ENCODE measurements around the gene METTL2A. TPM values are rescaled to one million over a fixed set of nuclear protein-coding genes. Genes with fewer than 3 reads are reported as not detected.
"Not testable (repeated sequence)": the region's sequence is repeated elsewhere in the genome, so short reads cannot be mapped to it uniquely, and the experiment has no call there.

Gene METTL2A
- total RNA-seq, result 10 to 100 TPM; 16.6 to 16.7 TPM

GRCh38 chr17:62423647-62424461, at the start of gene METTL2A:
Gene METTL2A (plus strand): TSS chr17:62423897. CDS start chr17:62423903, 6 bp downstream.
- ChIA-PET CTCF (interaction anchor here (2.8 kb wide), 1 partner anchor 59 kb away, joined by 15 read pairs; no protein-coding TSS in a partner anchor), POLR2A (interaction anchor here (1.0 kb wide), 1 partner anchor 561 kb away, joined by 3 read pairs; no protein-coding TSS in a partner anchor)
- Mint-ChIP-seq H3K36me3 (ENCODE audit: low read depth) (peaks cover 14% of the 10 kb centered on the region), H3K4me3 (peak within 1 kb of the TSS; percentile 94), H3K4me1 (peaks cover 29% of the 10 kb centered on the region), H3K27ac (peak within 1 kb of the TSS; percentile 92)
- H3K27me3 Mint-ChIP-seq, H3K9me3 Mint-ChIP-seq: not testable (repeated sequence)
- peak; percentile 92 for DNase-seq

GRCh38 chr17:62380253-62380652, 43.4 kb upstream of the METTL2A start, which contains the start of gene EFCAB3:
Gene EFCAB3 (plus strand): TSS chr17:62380553. CDS start chr17:62382980, 2,427 bp downstream.
- Mint-ChIP-seq H3K27ac (no peak within 1 kb of the TSS), H3K36me3 (ENCODE audit: low read depth) (no peaks in the 10 kb centered on the region), H3K4me3 (no peak within 1 kb of the TSS), H3K9me3 (no peaks in the 10 kb centered on the region), H3K4me1 (no peaks in the 10 kb centered on the region), H3K27me3 (peaks cover 28% of the 10 kb centered on the region)
- no peak for DNase-seq
- CTCF ChIA-PET, result interaction anchor here (0.9 kb wide), 1 partner anchor 41 kb away, joined by 3 read pairs; no protein-coding TSS in a partner anchor
- POLR2A ChIA-PET, result no interaction called here

GRCh38 chr17:62381561-62381960, 42.1 kb upstream of the METTL2A start:
- ChIA-PET CTCF (no interaction called here), POLR2A (no interaction called here)
- Mint-ChIP-seq H3K27ac (no peak overlapping the region), H3K4me1 (no peaks in the 10 kb centered on the region), H3K9me3 (no peaks in the 10 kb centered on the region), H3K36me3 (ENCODE audit: low read depth) (no peaks in the 10 kb centered on the region), H3K27me3 (peaks cover 28% of the 10 kb centered on the region), H3K4me3 (no peak overlapping the region)
- no peak for DNase-seq

- no peaks in the 10 kb centered on the region for H3K4me1 Mint-ChIP-seq
Measured at GRCh38 chr17:62388856-62389255, 34.8 kb upstream of the METTL2A start.

GRCh38 chr17:62392908-62393307, 30.8 kb upstream of the METTL2A start:
- no peak overlapping the region for H3K4me3 Mint-ChIP-seq
- no peaks in the 10 kb centered on the region for H3K4me1 Mint-ChIP-seq
- no peaks in the 10 kb centered on the region for H3K9me3 Mint-ChIP-seq
- POLR2A ChIA-PET, result no interaction called here
- no peaks in the 10 kb centered on the region for H3K36me3 Mint-ChIP-seq (ENCODE audit: low read depth)
- CTCF ChIA-PET, result no interaction called here
- no peak overlapping the region for H3K27ac Mint-ChIP-seq
- DNase-seq, result no peak
- H3K27me3 Mint-ChIP-seq, result peaks cover 18% of the 10 kb centered on the region

More at GRCh38 chr17:62388856-62389255, 34.8 kb upstream of the METTL2A start:
- DNase-seq, result no peak
- no peaks in the 10 kb centered on the region for H3K36me3 Mint-ChIP-seq (ENCODE audit: low read depth)
- POLR2A ChIA-PET, result no interaction called here
- H3K9me3 Mint-ChIP-seq, result no peaks in the 10 kb centered on the region
- CTCF ChIA-PET, result no interaction called here
- no peak overlapping the region for H3K27ac Mint-ChIP-seq
- H3K4me3 Mint-ChIP-seq, result no peak overlapping the region
- peaks cover 16% of the 10 kb centered on the region for H3K27me3 Mint-ChIP-seq

GRCh38 chr17:62398891-62399290, 24.8 kb upstream of the METTL2A start:
- Mint-ChIP-seq H3K36me3 (ENCODE audit: low read depth) (no peaks in the 10 kb centered on the region), H3K27ac (no peak overlapping the region), H3K27me3 (peaks cover 26% of the 10 kb centered on the region), H3K4me1 (no peaks in the 10 kb centered on the region), H3K4me3 (no peak overlapping the region), H3K9me3 (no peaks in the 10 kb centered on the region)
- no peak for DNase-seq
- POLR2A ChIA-PET, result no interaction called here
- CTCF ChIA-PET, result interaction anchor here (0.6 kb wide), 1 partner anchor 230 kb away, joined by 3 read pairs; no protein-coding TSS in a partner anchor

- Mint-ChIP-seq H3K27me3 (peaks cover 25% of the 10 kb centered on the region), H3K4me1 (no peaks in the 10 kb centered on the region), H3K36me3 (ENCODE audit: low read depth) (no peaks in the 10 kb centered on the region), H3K27ac (no peak overlapping the region), H3K4me3 (no peak overlapping the region), H3K9me3 (no peaks in the 10 kb centered on the region)
- no peak for DNase-seq
- CTCF ChIA-PET, result no interaction called here
- POLR2A ChIA-PET, result no interaction called here
Measured at GRCh38 chr17:62405451-62405850, 18.2 kb upstream of the METTL2A start.

GRCh38 chr17:62413090-62413489, 10.6 kb upstream of the METTL2A start:
- peaks cover 26% of the 10 kb centered on the region for H3K27me3 Mint-ChIP-seq
- H3K36me3 Mint-ChIP-seq (ENCODE audit: low read depth); H3K9me3 Mint-ChIP-seq; POLR2A ChIA-PET; DNase-seq; H3K4me1 Mint-ChIP-seq; H3K4me3 Mint-ChIP-seq; H3K27ac Mint-ChIP-seq: not testable (repeated sequence)
- CTCF ChIA-PET, result interaction anchor here (0.7 kb wide), 1 partner anchor 153 kb away, joined by 3 read pairs; no protein-coding TSS in a partner anchor

GRCh38 chr17:62426214-62426613, 2.5 kb downstream of the METTL2A start:
- Mint-ChIP-seq H3K4me1 (peaks cover 29% of the 10 kb centered on the region), H3K36me3 (ENCODE audit: low read depth) (peaks cover 22% of the 10 kb centered on the region)
- POLR2A ChIA-PET, H3K27ac Mint-ChIP-seq, H3K27me3 Mint-ChIP-seq, H3K4me3 Mint-ChIP-seq, CTCF ChIA-PET, DNase-seq, H3K9me3 Mint-ChIP-seq: not testable (repeated sequence)

- H3K27ac Mint-ChIP-seq, POLR2A ChIA-PET, H3K9me3 Mint-ChIP-seq, H3K4me1 Mint-ChIP-seq, H3K27me3 Mint-ChIP-seq, CTCF ChIA-PET, DNase-seq, H3K4me3 Mint-ChIP-seq: not testable (repeated sequence)
- peaks cover 12% of the 10 kb centered on the region for H3K36me3 Mint-ChIP-seq (ENCODE audit: low read depth)
Measured at GRCh38 chr17:62435251-62435650, 11.6 kb downstream of the METTL2A start.

GRCh38 chr17:62441181-62441580, 17.5 kb downstream of the METTL2A start:
- H3K4me3 Mint-ChIP-seq, H3K9me3 Mint-ChIP-seq, H3K27ac Mint-ChIP-seq, POLR2A ChIA-PET, H3K4me1 Mint-ChIP-seq, DNase-seq, H3K27me3 Mint-ChIP-seq: not testable (repeated sequence)
- CTCF ChIA-PET, result interaction anchor here (0.7 kb wide), 1 partner anchor 122 kb away, joined by 3 read pairs; no protein-coding TSS in a partner anchor
- peaks cover 25% of the 10 kb centered on the region for H3K36me3 Mint-ChIP-seq (ENCODE audit: low read depth)

GRCh38 chr17:62444063-62444462, 20.4 kb downstream of the METTL2A start:
- ChIA-PET POLR2A (no interaction called here), CTCF (no interaction called here)
- Mint-ChIP-seq H3K27me3 (no peaks in the 10 kb centered on the region), H3K36me3 (ENCODE audit: low read depth) (peaks cover 37% of the 10 kb centered on the region), H3K27ac (no peak overlapping the region), H3K4me1 (no peaks in the 10 kb centered on the region), H3K4me3 (no peak overlapping the region), H3K9me3 (no peaks in the 10 kb centered on the region)
- no peak for DNase-seq

GRCh38 chr17:62445791-62446190, 22.1 kb downstream of the METTL2A start:
- POLR2A ChIA-PET, H3K27ac Mint-ChIP-seq, H3K27me3 Mint-ChIP-seq, H3K4me1 Mint-ChIP-seq, DNase-seq, CTCF ChIA-PET, H3K9me3 Mint-ChIP-seq, H3K4me3 Mint-ChIP-seq: not testable (repeated sequence)
- H3K36me3 Mint-ChIP-seq (ENCODE audit: low read depth), result peaks cover 36% of the 10 kb centered on the region

- H3K27ac Mint-ChIP-seq, H3K9me3 Mint-ChIP-seq, H3K27me3 Mint-ChIP-seq, DNase-seq, H3K4me3 Mint-ChIP-seq, CTCF ChIA-PET, POLR2A ChIA-PET: not testable (repeated sequence)
- Mint-ChIP-seq H3K36me3 (ENCODE audit: low read depth) (peaks cover 16% of the 10 kb centered on the region), H3K4me1 (peaks cover 11% of the 10 kb centered on the region)
Measured at GRCh38 chr17:62452195-62452594, 28.5 kb downstream of the METTL2A start.
